HepG2 (cell line): ENCODE data around the gene NHSL1. TPM values are rescaled to one million over a fixed set of nuclear protein-coding genes. Genes with fewer than 3 reads are reported as not detected.

Experiments used
- BHLHE40 ChIP-seq: IDR thresholded peaks from 2 replicates; pipeline ENCODE4 v1.6.1; 2011; ENCODE audit warnings: low read length, improper control_type of control experiment
- HIVEP1 ChIP-seq: sonication (generic); formaldehyde crosslinking; IDR thresholded peaks from 2 replicates; pipeline ENCODE4 v1.4.0; 2020; ENCODE audit warnings: mild to moderate bottlenecking, missing genetic modification reagents
- IKZF4 ChIP-seq: sonication (generic); formaldehyde crosslinking; IDR thresholded peaks from 2 replicates; pipeline ENCODE4 v1.5.1; 2020; ENCODE audit warnings: borderline replicate concordance, mild to moderate bottlenecking, low read depth, missing genetic modification reagents; ENCODE audit errors: not compliant biosample characterization
- MIER2 ChIP-seq: IDR thresholded peaks from 2 replicates; pipeline ENCODE4 v1.6.1; 2016; ENCODE audit warnings: missing biosample characterization, missing genetic modification reagents
- MXD4 ChIP-seq: IDR thresholded peaks from 2 replicates; pipeline ENCODE4 v1.6.1; 2016; ENCODE audit warnings: mild to moderate bottlenecking, missing biosample characterization, missing genetic modification reagents
- PHB2 ChIP-seq: fragments of 450-650 bp; IDR thresholded peaks from 2 replicates; pipeline ENCODE4 v1.6.1; 2018; ENCODE audit not compliant: partially characterized antibody
- RFX3 ChIP-seq: IDR thresholded peaks from 2 replicates; pipeline ENCODE4 v1.6.1; 2016; ENCODE audit warnings: missing biosample characterization, missing genetic modification reagents
- RFXANK ChIP-seq: IDR thresholded peaks from 2 replicates; pipeline ENCODE4 v1.6.1; 2016
- STAG1 ChIP-seq: sonication (generic); formaldehyde crosslinking; IDR thresholded peaks from 2 replicates; pipeline ENCODE4 v1.4.0; 2020; ENCODE audit warnings: missing genetic modification reagents
- TGIF2 ChIP-seq: IDR thresholded peaks from 2 replicates; pipeline ENCODE4 v1.6.1; 2016; ENCODE audit warnings: control low read depth, missing compliant biosample characterization
- U2AF2 ChIP-seq: fragments of 200-400 bp; formaldehyde crosslinking; IDR thresholded peaks from 2 replicates; pipeline ENCODE4 v1.6.1; 2017; ENCODE audit warnings: low read depth, mild to moderate bottlenecking, low read length
- ZBTB33 ChIP-seq: sonication (generic); formaldehyde crosslinking; IDR thresholded peaks from 2 replicates; pipeline ENCODE4 v1.4.0; 2020; ENCODE audit warnings: missing genetic modification reagents
- ZNF121 ChIP-seq: sonication (generic); formaldehyde crosslinking; IDR thresholded peaks from 2 replicates; pipeline ENCODE4 v1.5.0; 2020; ENCODE audit warnings: mild to moderate bottlenecking, missing genetic modification reagents
- ZNF18 ChIP-seq: sonication (generic); formaldehyde crosslinking; IDR thresholded peaks from 2 replicates; pipeline ENCODE4 v1.8.0; 2022; ENCODE audit warnings: mild to moderate bottlenecking, missing genetic modification reagents; ENCODE audit not compliant: insufficient replicate concordance
- ZNF180 ChIP-seq: sonication (generic); formaldehyde crosslinking; IDR thresholded peaks from 2 replicates; pipeline ENCODE4 v1.4.0; 2020; ENCODE audit warnings: low read depth, missing genetic modification reagents, borderline replicate concordance
- ZNF382 ChIP-seq: sonication (generic); formaldehyde crosslinking; IDR thresholded peaks from 2 replicates; pipeline ENCODE4 v1.5.0; 2020; ENCODE audit warnings: missing genetic modification reagents, mild to moderate bottlenecking, borderline replicate concordance
- ZNF639 ChIP-seq: conservative IDR thresholded peaks from 2 replicates; pipeline ENCODE4 v1.6.1; 2018; ENCODE audit warnings: missing genetic modification reagents
- ZNF839 ChIP-seq: sonication (generic); formaldehyde crosslinking; IDR thresholded peaks from 2 replicates; pipeline ENCODE4 v1.4.0; 2020; ENCODE audit warnings: missing genetic modification reagents, mild to moderate bottlenecking, borderline replicate concordance
- ZNF883 ChIP-seq: sonication (generic); formaldehyde crosslinking; IDR thresholded peaks from 2 replicates; pipeline ENCODE4 v1.5.1; 2020; ENCODE audit warnings: mild to moderate bottlenecking, missing genetic modification reagents; ENCODE audit errors: not compliant biosample characterization
- polyA plus RNA-seq, 8 experiments: library from polyadenylated mRNA; depleted of rRNA in 3 of 8; stranded (reverse) in 7 of 8; unstranded in 1 of 8; fragments of >200 nt; fragmentation: Illumina TruSeq in 4 of 8; extraction: Trizol in 4 of 8; gene quantifications; 2 replicates each; pipeline versions ENCODE4 v1.2.1 to v1.2.3, GENCODE V29; 2011 to 2016; ENCODE audit warnings: low read depth in 4 of 8, missing spikeins in 1 of 8, mixed read lengths in 1 of 8; ENCODE audit not compliant: insufficient read depth in 1 of 8
- total RNA-seq, 5 experiments: library from RNA; depleted of rRNA; stranded (reverse); fragments of >200 nt; fragmentation: Illumina TruSeq; extraction: Trizol; gene quantifications; 2 replicates each; pipeline ENCODE4 v1.2.3, GENCODE V29; 2016; ENCODE audit warnings: low read depth in 1 of 5

NHSL1 gene
- total and polyA plus RNA-seq, 2 of the 13 experiments (the other 11 are each of a cell fraction or from before 2014, with no cell fraction given), result 24.9 to 53.6 TPM

GRCh38 chr6:138403801-138404665 is 95.3 kb downstream of the NHSL1 start, which contains the start of gene HEBP2 (continued):
- TF ChIP-seq MXD4 (CRISPR knock-in tag) (peak; percentile 74; the same call in 1 of the 2 replicates), U2AF2 (no peak), ZNF839 (no peak), ZNF883 (CRISPR knock-in tag) (peak; percentile 72), PHB2 (no peak), IKZF4 (CRISPR knock-in tag) (peak; percentile 23), RFX3 (CRISPR knock-in tag) (no peak), ZNF18 (CRISPR knock-in tag) (peak; percentile 61), HIVEP1 (CRISPR knock-in tag) (peak; percentile 17; the same call in 1 of the 2 replicates), STAG1 (CRISPR knock-in tag) (peak; percentile 79), ZNF121 (CRISPR knock-in tag) (peak; percentile 76), TGIF2 (CRISPR knock-in tag) (peak; percentile 72; the same call in 1 of the 2 replicates), ZBTB33 (CRISPR knock-in tag) (peak; percentile 42; the same call in 1 of the 2 replicates), BHLHE40 (peak; percentile 9; the same call in 1 of the 2 replicates), ZNF382 (CRISPR knock-in tag) (no peak), RFXANK (no peak), ZNF639 (CRISPR knock-in tag) (peak; percentile 59; the same call in 1 of the 2 replicates), MIER2 (CRISPR knock-in tag) (peak; percentile 53; the same call in 1 of the 2 replicates), ZNF180 (CRISPR knock-in tag) (no peak)
